Measurements from ENCODE around the gene RRP15. TPM values are rescaled to one million over a fixed set of nuclear protein-coding genes. Genes with fewer than 3 reads are reported as not detected.

RRP15 gene
- total RNA-seq, 1 donor from 2014 or later: 18.7 TPM

DNA sequence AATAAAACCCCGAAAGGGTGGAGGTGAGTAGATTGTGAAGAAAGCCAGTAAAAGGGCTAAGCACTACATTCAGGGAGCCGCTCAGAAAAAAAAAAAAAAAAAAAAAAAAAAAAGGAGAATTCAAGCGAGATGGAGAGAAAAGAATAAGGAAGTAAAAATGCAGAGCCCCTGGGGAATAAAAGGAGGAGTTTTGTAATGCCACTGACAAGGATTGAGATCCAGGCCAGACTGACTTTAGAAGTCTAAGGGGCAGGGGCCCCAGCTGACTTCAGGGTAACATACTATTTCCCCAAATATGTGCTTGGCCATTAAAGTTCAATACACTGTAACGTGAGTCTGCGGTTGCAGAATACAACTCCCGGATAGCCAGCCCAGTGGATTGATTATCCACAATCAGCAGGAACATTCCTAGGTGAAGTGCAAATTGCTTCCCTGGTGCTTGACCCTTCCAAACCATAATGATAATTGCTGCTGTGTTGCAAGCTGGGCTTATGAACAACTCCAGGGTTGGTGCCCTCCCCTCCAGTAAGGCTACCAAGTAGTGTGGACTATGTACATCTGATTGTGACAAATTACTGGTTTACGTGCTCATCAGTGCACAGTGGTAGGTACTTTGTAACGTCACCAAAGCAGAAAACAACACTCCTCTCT lies 30.7 kb upstream of the RRP15 start:
- intact Hi-C loops (cut with DNase I): no loop called here
- no peak for TF ChIP-seq CTCF (IDR thresholded peaks at IDR 0.05)

GRCh38 chr1:218255090-218255489 lies 30.0 kb upstream of the RRP15 start:
- Histone ChIP-seq H3K36me3 (no peaks in the 10 kb centered on the region), H3K27ac (no peak overlapping the region), H3K4me1 (no peaks in the 10 kb centered on the region), H3K4me3 (no peak overlapping the region), H3K27me3 (ENCODE audit: low read depth) (no peaks in the 10 kb centered on the region), H3K9me3 (no peaks in the 10 kb centered on the region)
- ATAC-seq (no peak), DNase-seq (no peak)
- intact Hi-C loops (cut with DNase I): no loop called here
- no peak for TF ChIP-seq CTCF (IDR thresholded peaks at IDR 0.05)

More for the DNA sequence above, 30.7 kb upstream of the RRP15 start:
- Histone ChIP-seq H3K9me3 (no peaks in the 10 kb centered on the region), H3K36me3 (no peaks in the 10 kb centered on the region), H3K27ac (no peak overlapping the region), H3K4me3 (no peak overlapping the region), H3K4me1 (no peaks in the 10 kb centered on the region), H3K27me3 (ENCODE audit: low read depth) (no peaks in the 10 kb centered on the region)
- ATAC-seq (no peak), DNase-seq (no peak)

DNA sequence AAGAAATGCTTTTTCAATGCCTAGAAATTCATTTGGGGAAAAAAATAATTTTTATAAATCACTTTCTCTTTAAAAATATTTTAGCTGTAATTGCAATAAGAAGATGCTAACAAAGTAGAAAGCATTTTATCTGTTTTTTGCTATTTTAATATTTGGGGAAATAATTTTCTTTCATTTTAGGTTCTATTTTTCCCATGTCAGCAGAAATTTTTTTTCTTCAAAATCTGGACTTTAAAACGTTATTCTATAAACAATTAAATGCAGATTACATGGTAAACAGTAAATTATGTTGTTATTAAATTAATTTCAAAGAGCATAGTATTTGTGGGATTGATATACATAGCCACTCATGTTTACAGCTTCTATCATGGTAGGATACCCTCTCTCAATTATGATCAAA lies 27.7 kb upstream of the RRP15 start:
- Histone ChIP-seq H3K36me3 (no peaks in the 10 kb centered on the region), H3K4me1 (no peaks in the 10 kb centered on the region), H3K4me3 (no peak overlapping the region), H3K27ac (no peak overlapping the region), H3K9me3 (no peaks in the 10 kb centered on the region), H3K27me3 (ENCODE audit: low read depth) (no peaks in the 10 kb centered on the region)
- DNase-seq (no peak), ATAC-seq (no peak)
- no peak for TF ChIP-seq CTCF (IDR thresholded peaks at IDR 0.05)
- intact Hi-C loops (cut with DNase I): no loop called here

- Histone ChIP-seq H3K4me3 (no peak overlapping the region), H3K36me3 (no peaks in the 10 kb centered on the region), H3K27me3 (ENCODE audit: low read depth) (no peaks in the 10 kb centered on the region), H3K4me1 (no peaks in the 10 kb centered on the region), H3K27ac (no peak overlapping the region), H3K9me3 (no peaks in the 10 kb centered on the region)
- no peak for TF ChIP-seq CTCF (IDR thresholded peaks at IDR 0.05)
- no peak for ATAC-seq
- intact Hi-C loops (cut with DNase I): no loop called here
- DNase-seq: no peak
Measured at GRCh38 chr1:218257971-218258370, 27.1 kb upstream of the RRP15 start.

DNA sequence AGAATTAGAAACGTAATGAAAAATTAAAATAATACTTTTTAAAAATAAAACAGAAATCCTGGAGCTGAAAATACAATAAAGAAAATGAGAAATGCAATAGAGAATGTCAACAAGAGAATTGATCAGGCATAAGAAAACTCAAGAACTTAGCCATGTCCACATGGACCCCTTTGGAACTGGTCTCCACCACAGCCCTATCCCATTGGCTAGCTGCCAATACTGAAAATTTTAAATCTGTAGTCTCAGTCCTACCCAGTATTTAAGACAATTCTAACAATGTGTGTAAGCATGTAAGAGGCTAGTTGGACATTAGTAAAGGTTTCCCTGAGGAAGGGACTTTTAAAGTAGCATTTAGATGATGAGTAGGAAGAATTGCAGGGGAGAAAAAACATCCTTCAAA lies 25.8 kb upstream of the RRP15 start:
- Histone ChIP-seq H3K9me3 (no peaks in the 10 kb centered on the region), H3K27ac (no peak overlapping the region), H3K4me1 (no peaks in the 10 kb centered on the region), H3K4me3 (no peak overlapping the region), H3K36me3 (no peaks in the 10 kb centered on the region), H3K27me3 (ENCODE audit: low read depth) (no peaks in the 10 kb centered on the region)
- DNase-seq: no peak
- intact Hi-C loops (cut with DNase I): no loop called here
- no peak for ATAC-seq
- TF ChIP-seq CTCF (IDR thresholded peaks at IDR 0.05): no peak
